Fibroblast of peridontal ligament (primary cell): ENCODE data around the gene RRP9.

ENCODE experiments used
- DNase-seq: peaks from one replicate; pipeline ENCODE4 v3.0.0-alpha.2; 2010; ENCODE audit errors: extremely low read depth

Gene RRP9

DNA sequence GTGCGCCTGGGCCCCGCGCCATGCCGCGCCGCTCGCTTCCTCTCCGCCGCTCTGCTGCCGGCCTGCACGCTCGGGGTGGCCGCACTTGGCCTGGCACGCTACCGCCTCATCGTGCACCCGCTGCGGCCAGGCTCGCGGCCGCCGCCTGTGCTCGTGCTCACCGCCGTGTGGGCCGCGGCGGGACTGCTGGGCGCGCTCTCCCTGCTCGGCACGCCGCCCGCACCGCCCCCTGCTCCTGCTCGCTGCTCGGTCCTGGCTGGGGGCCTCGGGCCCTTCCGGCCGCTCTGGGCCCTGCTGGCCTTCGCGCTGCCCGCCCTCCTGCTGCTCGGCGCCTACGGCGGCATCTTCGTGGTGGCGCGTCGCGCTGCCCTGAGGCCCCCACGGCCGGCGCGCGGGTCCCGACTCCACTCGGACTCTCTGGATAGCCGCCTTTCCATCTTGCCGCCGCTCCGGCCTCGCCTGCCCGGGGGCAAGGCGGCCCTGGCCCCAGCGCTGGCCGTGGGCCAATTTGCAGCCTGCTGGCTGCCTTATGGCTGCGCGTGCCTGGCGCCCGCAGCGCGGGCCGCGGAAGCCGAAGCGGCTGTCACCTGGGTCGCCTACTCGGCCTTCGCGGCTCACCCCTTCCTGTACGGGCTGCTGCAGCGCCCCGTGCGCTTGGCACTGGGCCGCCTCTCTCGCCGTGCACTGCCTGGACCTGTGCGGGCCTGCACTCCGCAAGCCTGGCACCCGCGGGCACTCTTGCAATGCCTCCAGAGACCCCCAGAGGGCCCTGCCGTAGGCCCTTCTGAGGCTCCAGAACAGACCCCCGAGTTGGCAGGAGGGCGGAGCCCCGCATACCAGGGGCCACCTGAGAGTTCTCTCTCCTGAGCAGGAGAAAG is 14.4 kb upstream of the RRP9 start:
- DNase-seq, result no peak

DNA sequence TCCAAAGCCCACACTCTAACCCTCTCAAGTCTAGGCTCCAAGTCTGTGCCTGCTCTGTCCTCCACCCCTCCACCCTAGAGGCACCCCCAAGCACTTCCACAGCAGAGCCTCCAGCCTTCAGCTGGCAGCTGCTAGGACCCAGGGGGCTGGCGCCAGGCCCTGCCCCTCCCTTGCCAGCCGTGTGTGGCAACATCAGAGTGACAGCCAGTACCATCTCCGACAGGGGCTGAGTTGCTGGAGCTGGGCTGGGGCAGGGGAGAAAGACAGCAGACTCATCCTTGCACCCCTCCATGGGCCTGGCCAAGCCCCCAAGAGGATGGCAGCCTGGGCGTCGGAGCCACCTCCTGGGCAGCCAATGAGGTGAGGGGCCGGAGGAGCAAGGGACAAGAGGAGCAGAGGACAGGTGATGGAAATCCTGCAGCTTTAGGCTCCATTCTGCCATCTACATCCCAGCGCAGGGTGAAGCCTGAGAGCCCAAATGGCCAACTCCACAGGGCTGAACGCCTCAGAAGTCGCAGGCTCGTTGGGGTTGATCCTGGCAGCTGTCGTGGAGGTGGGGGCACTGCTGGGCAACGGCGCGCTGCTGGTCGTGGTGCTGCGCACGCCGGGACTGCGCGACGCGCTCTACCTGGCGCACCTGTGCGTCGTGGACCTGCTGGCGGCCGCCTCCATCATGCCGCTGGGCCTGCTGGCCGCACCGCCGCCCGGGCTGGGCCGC is 13.6 kb upstream of the RRP9 start, which contains the start of gene GPR62:
GPR62 (plus strand) TSS at position 207 of the 718 bp plus-strand sequence; CDS start at position 479, 272 bp downstream.
- DNase-seq, result no peak

DNA sequence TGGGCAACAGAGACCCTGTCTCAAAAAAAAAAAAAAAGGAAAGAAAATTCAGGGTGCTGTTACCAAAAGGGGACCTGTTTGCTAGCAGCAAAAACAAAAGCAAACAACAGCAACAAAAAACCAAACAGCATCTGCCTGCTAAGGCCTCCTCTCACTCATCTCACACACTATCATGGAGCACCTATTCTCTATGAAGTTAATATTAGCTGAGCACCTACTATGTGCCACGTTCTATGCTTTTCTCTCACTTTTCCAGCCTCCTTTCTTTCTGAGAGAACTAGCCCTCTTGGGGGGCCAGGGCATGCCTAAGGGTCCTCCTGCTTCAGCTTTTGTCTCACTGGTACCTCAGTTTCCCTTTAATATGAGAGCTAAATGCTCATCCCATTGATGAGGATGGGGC is 13.0 kb upstream of the RRP9 start:
- no peak for DNase-seq

DNA sequence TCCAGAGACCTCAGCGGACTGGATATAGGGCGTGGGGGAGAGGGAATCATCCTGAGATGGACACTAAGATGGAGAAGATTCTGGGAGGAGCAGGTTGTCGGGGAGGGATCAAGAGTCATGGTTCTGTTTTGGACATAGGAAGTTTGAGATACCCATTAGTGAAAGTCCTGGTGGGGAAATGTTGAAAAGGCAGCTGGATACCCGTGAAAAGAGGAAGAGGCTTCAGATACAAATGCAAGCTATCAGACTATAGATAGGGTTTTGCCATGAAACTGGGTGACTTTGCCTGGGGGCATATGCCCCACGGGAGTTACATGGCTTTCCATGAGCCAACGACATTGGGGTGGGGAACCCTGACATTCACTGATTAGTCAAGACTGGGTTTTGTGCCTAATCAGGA is 12.4 kb upstream of the RRP9 start:
- DNase-seq, result no peak

DNA sequence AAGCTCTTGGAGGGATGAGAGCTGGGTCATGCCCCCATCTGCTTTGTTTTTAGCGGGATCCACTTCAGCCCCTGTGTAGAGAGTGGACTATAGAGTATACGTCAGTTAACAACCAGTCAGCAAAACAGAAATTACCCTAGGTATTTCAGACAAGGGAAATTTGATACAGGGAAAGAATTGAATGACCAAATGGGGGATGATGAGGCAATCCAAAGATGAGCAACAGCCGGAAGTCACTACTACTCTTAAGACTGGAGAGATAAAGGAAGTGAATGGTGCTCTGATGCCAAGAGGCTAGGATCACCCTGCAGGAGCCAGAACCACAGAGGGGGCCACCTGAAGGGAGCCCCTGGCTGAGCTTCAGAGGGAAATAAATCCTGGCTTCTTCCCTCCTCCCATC is 11.7 kb upstream of the RRP9 start:
- DNase-seq, result peak; percentile 75

DNA sequence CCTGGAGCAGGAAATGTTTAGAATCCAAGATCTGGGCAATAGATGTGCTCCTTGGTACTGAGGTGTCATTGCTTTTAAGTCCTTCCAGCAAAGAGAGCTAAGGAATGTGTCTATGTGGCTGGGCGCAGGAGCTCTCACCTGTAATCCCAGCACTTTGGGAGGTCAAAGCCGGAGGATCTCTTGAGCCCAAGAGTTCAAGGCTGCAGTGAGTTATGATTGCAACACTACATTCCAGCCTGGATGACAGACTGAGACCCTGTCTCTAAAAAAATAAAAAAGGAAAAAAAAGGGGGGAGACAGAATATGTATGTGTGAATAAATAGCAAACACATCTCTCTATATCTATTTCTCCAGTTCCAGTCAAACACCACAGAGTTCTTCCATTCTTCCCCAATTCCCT is 9.2 kb upstream of the RRP9 start:
- no peak for DNase-seq

DNA sequence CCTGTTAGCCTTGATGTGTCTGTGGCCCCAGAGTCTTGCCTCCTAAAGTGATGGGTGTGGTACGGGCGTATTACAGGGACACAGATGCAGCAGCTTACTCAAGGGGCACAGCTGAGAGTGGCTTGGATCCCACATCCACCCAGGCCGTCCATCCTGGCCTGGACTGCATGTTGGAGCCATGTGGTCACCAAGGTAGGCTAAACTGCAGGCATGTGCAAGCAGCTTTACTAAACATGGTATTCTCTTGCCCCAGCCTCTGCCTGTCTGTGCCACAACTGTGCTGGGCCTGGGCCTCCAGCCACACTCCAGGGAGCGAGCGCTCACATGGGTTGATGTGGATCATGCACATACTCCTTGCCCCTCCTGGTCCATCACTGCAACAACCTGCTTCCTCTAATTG is 7.4 kb upstream of the RRP9 start:
- DNase-seq, result no peak

DNA sequence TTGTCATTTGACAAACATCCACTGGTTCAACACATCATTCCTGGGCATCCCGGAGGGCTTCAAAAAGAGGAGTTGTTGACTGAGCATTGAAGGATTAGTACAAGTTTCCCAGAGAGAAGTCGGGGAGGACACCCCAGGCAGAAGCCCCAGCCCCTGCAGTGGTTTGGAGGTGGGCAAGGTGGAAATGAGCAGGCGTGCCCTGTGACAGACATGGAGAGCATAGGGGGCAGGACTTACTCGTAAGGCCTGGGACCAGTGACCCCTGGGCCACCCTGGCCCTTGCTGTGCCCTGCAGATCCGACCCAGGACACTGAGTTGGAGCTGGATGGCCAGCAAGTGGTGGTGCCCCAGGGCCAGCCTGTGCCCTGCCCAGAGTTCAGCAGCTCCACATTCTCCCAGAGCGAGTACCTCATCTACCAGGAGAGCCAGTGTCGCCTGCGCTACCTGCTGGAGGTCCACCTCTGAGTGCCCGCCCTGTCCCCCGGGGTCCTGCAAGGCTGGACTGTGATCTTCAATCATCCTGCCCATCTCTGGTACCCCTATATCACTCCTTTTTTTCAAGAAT is 6.4 kb upstream of the RRP9 start:
- DNase-seq, result no peak

DNA sequence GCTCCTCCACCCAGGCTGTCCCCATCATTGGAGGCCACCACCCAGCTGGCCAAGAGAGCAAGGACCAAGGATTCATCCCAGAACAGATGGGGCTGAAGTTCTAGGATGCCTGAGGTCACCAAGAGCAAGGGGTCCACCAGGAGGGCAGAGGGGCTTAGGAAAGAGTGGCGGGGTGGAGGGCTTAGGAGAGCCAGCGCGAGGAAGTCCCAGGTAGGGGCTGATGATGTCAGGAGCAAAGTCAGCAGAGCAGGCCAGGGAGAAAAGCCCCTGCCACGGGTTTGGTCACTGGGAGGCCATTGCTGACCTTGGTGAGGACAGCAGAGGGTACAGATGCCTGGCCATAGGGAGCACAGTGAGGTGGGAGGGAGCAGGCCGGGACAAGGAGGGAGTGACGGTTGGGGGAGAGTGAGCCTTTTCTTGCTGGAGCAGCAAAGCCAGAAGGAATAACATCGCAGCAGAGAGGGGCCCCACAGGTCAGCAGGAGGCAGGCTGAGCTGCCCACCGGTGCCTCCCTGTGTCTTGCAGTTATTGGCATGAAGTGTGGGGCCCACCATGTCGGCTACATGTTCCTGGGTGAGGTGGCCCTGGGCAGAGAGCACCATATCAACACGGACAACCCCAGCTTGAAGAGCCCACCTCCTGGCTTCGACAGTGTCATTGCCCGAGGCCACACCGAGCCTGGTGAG is 5.7 kb upstream of the RRP9 start:
- DNase-seq, result no peak

DNA sequence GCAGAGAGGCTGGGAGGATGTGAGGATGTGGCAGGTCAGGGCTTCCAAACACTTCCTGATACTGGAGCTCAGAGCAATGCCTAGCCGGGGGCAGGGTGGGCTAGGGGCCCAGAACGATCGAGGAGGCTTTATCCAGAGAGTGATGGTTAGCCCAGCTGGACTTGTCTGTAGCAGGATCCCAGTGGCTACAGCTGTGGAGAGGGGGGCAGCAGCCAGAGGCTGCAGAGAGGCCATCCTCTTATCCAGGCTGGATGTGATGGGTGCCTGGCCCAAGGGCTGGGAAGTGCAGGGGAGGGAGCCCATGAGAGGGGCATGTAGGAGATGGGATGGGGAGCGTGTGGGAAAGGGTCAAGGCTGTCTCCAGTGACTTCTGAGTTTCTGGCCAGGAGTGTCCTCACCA is 5.1 kb upstream of the RRP9 start:
- DNase-seq, result no peak

DNA sequence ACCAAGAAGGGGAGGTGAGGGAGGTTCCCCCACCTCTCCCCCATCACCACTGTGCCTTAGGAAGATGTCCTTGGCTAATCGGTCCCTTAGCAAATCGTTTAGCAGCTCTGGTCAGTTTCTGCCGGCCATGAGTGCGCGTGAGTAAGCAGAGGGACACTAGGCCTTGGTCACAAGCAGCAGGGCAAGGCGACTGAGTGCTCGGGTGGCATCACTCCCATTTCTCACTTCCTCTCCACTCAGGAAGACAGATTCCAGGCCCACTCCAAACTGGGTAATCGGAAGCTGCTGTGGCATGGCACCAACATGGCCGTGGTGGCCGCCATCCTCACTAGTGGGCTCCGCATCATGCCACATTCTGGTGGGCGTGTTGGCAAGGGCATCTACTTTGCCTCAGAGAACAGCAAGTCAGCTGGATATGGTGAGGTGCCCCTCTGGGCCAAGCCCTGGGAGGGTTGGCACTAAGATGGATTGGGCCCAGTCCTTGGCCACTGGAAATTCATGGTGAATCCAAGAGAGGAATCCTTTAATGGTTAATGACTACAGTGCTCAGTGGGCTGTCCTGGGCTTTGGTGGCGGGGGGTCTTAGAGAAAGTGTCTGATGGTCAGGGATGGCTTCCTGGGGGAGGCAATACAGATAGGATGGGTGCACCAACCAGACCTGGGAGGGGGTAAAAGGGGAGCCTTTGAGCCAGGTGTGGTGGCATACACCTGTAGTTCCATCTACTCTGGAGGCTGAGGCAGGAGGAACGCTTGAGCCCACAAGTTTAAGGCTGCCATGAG is 4.4 kb upstream of the RRP9 start:
- no peak for DNase-seq

DNA sequence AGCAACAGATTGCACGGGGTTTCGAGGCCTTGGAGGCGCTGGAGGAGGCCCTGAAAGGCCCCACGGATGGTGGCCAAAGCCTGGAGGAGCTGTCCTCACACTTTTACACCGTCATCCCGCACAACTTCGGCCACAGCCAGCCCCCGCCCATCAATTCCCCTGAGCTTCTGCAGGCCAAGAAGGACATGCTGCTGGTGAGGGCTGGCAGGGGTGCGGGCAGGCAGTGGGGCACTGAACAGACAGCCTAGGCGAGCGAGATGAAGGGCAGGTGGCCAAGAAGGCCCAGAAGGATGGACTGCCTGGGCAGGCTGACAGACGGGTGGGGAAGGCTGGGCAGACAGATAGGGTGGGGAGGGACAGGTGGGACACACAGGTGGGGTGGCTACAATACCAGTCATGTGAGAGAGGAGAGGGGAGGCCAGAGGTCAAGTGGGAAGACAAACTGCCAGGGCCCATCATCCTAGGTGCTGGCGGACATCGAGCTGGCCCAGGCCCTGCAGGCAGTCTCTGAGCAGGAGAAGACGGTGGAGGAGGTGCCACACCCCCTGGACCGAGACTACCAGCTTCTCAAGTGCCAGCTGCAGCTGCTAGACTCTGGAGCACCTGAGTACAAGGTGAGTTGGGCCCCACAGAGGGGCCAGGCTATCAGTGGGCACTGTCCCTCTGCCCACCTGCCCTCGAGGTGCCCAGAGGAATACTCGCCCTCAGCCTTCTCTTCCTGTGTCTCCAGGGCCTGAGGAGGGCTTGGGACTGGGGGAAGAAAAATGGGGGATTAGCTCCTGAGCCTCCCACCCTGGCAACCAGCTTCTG is 3.5 kb upstream of the RRP9 start:
- no peak for DNase-seq

DNA sequence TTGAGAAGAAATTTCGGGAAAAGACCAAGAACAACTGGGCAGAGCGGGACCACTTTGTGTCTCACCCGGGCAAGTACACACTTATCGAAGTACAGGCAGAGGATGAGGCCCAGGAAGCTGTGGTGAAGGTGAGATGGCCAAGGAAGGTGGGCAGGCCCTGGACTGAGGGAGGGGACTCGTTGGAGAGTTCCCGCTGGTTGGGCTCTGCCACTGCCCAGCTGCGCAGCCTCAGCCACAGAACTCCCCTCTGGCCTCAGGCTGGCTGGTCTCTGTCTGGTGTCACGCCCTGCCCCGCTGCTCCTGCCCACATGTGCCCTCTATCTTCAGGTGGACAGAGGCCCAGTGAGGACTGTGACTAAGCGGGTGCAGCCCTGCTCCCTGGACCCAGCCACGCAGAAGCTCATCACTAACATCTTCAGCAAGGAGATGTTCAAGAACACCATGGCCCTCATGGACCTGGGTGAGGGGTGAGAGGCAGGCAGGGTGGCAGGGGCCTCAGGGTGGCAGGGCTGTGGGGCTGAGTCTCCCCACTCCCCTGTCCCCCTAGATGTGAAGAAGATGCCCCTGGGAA is 2.8 kb upstream of the RRP9 start:
- no peak for DNase-seq

DNA sequence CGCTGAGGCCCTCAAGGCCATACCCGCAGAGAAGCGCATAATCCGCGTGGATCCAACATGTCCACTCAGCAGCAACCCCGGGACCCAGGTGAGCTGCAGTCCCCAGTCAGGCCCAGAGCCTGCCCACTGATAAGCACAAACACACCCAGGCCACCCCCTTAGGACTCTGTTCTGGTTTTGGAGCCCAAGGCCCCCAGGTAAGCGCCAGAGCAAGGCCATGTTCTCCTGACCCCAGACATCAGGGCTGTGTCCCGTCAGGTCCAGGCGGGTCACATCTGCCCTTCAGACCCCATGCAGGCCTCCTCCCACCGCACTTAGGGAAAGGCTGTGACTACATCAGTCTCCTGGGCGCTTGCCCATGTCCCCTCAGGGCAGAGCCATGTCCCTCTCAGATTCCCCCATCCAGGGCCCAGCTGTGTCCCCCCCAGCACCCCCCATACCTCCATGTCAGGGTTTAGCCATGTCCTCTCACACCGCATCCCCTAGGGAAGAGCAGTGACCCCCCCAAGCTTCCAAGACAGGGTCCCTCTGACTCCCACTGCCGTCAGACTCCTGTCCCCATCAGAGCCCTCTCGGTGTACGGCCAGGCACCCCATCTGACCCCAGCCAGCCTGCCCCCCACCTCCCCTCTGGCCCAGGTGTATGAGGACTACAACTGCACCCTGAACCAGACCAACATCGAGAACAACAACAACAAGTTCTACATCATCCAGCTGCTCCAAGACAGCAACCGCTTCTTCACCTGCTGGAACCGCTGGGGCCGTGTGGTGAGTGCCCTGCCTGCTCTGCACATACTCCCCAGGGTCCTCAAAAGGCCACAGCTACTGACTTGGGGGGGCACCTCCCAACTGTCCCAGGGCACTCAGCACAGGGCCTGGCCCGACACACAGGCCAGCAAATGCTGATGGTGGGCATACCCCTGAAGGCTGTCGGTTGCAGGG is 2.0 kb upstream of the RRP9 start:
- no peak for DNase-seq

DNA sequence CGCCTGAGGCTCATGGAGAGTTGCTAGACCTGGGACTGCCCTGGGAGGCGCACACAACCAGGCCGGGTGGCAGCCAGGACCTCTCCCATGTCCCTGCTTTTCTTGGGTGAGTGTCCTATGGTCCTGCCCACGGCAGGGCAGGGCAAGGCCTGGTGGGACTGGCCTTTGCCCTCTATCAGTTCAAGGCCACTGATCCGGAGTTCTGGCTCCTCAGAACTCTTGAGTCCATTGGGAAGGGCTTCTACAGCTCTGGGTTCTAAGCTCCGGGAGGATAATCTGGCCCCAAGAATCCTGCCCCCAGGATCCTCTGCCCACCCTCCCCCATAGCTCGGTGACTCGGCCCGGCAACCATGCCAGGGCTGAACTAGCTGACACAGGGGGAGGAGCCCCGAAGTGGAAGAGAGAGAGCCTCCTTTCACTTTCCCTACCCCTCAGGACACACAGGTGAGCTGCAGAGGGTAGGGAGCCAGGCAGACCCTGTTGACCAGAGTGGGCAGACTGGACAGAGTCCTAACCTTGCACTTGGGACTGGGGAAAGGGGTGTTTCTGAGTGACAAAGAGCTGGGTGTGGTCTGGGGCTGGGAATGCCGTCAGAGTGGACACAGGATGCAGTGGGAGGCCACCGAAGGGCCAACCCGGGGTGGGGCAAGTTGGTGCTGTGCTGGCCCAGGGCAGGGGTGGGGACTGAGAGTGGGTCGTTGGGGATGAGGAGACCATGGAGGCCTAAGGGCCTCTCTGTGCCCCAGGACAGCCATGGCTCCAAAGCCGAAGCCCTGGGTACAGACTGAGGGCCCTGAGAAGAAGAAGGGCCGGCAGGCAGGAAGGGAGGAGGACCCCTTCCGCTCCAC is 1.1 kb upstream of the RRP9 start:
- peak; percentile 62 for DNase-seq

DNA sequence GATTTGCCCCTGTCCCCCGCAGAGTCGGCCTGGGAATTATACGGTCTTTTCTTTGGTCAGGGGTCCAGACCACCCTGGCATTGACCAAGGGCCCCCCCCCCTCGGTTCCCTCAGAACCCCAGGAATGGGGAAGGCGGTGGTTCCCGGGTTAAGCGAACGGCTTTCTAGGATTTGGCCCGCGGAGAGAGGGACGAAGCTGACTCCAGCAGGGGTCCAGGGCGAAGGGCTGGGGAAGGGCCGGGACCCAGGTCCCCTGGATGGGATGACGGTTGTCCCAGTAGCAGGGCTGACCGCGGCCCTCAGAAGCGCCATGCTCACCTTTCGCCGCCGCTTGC is 274 bp downstream of the RRP9 start:
- DNase-seq, result no peak

DNA sequence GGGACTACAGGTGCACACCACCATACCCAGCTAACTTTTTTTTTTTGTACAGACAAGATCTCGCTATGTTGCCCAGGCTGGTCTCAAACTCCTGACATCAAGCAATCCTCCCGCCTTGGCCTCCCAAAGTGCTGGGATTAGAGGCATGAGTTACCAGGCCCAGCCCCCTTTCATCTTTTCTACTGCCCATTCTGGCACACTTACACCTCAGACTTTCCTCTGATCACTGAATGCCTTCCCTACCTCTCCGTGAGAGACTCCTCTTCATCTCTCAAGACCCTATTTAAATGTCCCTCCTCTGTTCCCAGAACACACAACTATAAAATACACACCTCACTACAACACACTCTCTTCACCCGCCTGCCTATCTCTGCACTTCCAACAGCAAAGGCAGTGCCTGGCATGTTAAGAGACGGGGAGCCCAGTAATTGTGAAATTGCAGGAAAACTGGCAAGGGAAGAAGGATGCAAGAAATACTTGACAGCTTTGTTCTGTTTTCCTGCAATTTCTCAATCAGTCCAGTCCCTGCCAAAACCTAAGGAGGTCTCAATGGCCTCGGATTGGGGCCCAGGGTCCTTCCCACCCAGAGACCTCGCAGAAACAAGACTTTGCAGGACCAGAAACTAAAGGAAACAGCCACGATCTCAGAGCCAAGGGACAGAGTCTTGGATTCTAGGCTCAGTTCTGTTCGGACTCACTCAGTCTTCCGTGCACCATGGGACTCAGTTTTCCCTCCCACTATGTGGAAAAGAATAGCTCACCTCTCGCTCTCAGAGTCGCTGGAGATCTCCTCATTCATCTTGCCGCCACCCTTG is 849 bp downstream of the RRP9 start:
- peak; percentile 42 for DNase-seq
